ENCODE results near the gene C2CD4D.

C2CD4D gene

DNA sequence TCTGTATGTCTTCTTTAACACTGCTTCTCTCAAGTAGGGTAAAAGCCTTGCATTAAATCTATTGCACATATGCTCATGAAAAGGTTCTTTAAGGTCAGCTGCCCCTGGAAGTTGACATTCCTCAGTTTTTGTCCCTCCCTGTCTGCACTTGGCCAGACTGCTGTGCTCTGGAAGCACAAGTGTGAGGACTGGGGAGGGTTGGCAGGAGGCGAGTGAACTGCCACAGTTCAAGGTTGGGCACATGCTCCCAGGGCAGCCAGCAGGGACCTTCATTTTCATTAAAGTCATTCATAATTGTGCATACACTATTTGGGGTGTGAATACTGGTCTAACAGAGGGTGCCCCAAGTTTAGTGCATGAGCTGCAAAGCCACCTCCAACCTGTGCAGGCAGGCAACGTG, 24.8 kb upstream of the C2CD4D start:
- no peak overlapping the region for H3K4me3 ChIP-seq
- H3K27ac ChIP-seq = no peak overlapping the region
- DNase-seq (ENCODE audit: low spot score) = no peak
- TF ChIP-seq CTCF (IDR thresholded peaks at IDR 0.05) = no peak

- no peak for TF ChIP-seq CTCF (IDR thresholded peaks at IDR 0.05)
- DNase-seq (ENCODE audit: low spot score) = no peak
- Histone ChIP-seq H3K27ac (no peak overlapping the region), H3K4me3 (no peak overlapping the region)
These were observed 23.0 kb upstream of the C2CD4D start for GRCh38 chr1:151862604-151863003.

GRCh38 chr1:151860504-151861187, 21.0 kb upstream of the C2CD4D start:
- DNase-seq (ENCODE audit: low spot score) = no peak
- H3K27ac ChIP-seq = no peak overlapping the region
- no peak for TF ChIP-seq CTCF (IDR thresholded peaks at IDR 0.05)
- H3K4me3 ChIP-seq = no peak overlapping the region

- TF ChIP-seq CTCF (IDR thresholded peaks at IDR 0.05) = no peak
- no peak overlapping the region for H3K4me3 ChIP-seq
- H3K27ac ChIP-seq = no peak overlapping the region
- DNase-seq (ENCODE audit: low spot score) = no peak
These were observed 20.3 kb upstream of the C2CD4D start for GRCh38 chr1:151859891-151860293.

- no peak overlapping the region for H3K27ac ChIP-seq
- no peak for DNase-seq (ENCODE audit: low spot score)
- no peak overlapping the region for H3K4me3 ChIP-seq
- TF ChIP-seq CTCF (IDR thresholded peaks at IDR 0.05) = no peak
These were observed 19.5 kb upstream of the C2CD4D start for GRCh38 chr1:151858886-151859665.

- no peak overlapping the region for H3K4me3 ChIP-seq
- DNase-seq (ENCODE audit: low spot score) = no peak
- no peak overlapping the region for H3K27ac ChIP-seq
- no peak for TF ChIP-seq CTCF (IDR thresholded peaks at IDR 0.05)
These were observed 18.6 kb upstream of the C2CD4D start for GRCh38 chr1:151858030-151858746.

Data from coronary artery (tissue), 2 donors.